GM06990 (cell line): ENCODE results near the gene BANP.
"Not testable (repeated sequence)": the region's sequence is repeated elsewhere in the genome, so short reads cannot be mapped to it uniquely, and the experiment has no call there.

Source experiments
- DNase-seq: peaks from one replicate; pipeline ENCODE4 v3.0.0-alpha.2; 2011; ENCODE audit not compliant: insufficient read length; ENCODE audit errors: extremely low read depth
- H3K27me3 ChIP-seq: replicated peaks from 2 replicates; pipeline ENCODE4 v1.6.0; 2011; ENCODE audit warnings: low read length; ENCODE audit not compliant: control insufficient read depth, insufficient read depth
- H3K36me3 ChIP-seq: 2 replicates; pipeline ENCODE4 v1.5.1; 2011; ENCODE audit warnings: low read length; ENCODE audit not compliant: control insufficient read depth, insufficient read depth
- H3K4me3 ChIP-seq: replicated peaks from 2 replicates; pipeline ENCODE4 v1.5.1; 2011; ENCODE audit warnings: low read depth, mild to moderate bottlenecking, control low read depth, low read length
- TF ChIP-seq, protein P1 (sequence below): IDR thresholded peaks from 2 replicates; pipeline ENCODE4 v1.5.1; 2011; ENCODE audit warnings: low read length, control low read depth, mild to moderate bottlenecking, inconsistent platforms; ENCODE audit not compliant: insufficient read depth, poor library complexity, severe bottlenecking

The BANP gene

DNA sequence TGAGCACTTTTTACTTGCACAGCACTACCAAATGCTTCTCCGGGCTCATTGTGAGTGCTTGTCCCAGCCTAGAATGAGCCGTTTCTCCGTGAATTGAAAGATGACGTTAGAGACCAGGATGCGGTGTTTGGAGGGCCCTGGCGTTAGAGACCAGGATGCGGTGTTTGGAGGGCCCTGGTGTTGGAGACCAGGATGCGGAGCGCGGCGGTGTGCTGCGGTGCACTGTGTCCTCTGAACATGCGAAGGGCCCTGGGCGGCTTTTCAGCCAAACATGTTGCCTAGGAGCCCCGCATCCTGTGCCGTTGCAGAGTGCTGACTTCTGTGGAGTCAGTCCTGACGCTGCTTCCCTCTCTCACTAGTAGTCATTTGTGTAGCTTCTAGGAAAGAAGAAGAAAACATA is 42.7 kb downstream of the BANP start:
- no peak overlapping the region for H3K4me3 ChIP-seq
- TF ChIP-seq, protein P1, sequence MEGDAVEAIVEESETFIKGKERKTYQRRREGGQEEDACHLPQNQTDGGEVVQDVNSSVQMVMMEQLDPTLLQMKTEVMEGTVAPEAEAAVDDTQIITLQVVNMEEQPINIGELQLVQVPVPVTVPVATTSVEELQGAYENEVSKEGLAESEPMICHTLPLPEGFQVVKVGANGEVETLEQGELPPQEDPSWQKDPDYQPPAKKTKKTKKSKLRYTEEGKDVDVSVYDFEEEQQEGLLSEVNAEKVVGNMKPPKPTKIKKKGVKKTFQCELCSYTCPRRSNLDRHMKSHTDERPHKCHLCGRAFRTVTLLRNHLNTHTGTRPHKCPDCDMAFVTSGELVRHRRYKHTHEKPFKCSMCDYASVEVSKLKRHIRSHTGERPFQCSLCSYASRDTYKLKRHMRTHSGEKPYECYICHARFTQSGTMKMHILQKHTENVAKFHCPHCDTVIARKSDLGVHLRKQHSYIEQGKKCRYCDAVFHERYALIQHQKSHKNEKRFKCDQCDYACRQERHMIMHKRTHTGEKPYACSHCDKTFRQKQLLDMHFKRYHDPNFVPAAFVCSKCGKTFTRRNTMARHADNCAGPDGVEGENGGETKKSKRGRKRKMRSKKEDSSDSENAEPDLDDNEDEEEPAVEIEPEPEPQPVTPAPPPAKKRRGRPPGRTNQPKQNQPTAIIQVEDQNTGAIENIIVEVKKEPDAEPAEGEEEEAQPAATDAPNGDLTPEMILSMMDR, result no peak
- no peaks in the 10 kb centered on the region for H3K36me3 ChIP-seq
- DNase-seq, result no peak
- no peaks in the 10 kb centered on the region for H3K27me3 ChIP-seq

DNA sequence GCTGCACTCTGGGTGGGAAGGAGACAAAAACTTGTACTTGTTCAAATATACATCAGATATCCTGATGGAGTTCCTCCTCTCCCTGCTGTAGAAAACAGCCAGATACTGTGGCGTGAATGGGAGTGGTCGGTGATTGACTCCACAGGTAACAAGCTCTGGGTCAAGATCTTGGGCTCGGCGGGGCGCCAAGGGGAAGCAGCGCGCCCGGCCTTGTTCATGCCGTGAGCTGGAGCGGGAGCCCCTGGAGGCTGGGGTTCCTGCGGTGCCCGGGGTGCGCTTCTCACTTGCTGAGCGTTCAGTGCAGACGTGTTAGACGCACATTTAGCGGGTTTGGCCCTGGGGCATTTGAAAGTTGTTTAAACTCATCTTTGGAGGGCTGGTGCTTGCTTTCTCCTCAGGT is 44.4 kb downstream of the BANP start:
- no peak for DNase-seq
- no peaks in the 10 kb centered on the region for H3K27me3 ChIP-seq
- H3K4me3 ChIP-seq, result no peak overlapping the region
- TF ChIP-seq, protein P1, result no peak
- no peaks in the 10 kb centered on the region for H3K36me3 ChIP-seq

DNA sequence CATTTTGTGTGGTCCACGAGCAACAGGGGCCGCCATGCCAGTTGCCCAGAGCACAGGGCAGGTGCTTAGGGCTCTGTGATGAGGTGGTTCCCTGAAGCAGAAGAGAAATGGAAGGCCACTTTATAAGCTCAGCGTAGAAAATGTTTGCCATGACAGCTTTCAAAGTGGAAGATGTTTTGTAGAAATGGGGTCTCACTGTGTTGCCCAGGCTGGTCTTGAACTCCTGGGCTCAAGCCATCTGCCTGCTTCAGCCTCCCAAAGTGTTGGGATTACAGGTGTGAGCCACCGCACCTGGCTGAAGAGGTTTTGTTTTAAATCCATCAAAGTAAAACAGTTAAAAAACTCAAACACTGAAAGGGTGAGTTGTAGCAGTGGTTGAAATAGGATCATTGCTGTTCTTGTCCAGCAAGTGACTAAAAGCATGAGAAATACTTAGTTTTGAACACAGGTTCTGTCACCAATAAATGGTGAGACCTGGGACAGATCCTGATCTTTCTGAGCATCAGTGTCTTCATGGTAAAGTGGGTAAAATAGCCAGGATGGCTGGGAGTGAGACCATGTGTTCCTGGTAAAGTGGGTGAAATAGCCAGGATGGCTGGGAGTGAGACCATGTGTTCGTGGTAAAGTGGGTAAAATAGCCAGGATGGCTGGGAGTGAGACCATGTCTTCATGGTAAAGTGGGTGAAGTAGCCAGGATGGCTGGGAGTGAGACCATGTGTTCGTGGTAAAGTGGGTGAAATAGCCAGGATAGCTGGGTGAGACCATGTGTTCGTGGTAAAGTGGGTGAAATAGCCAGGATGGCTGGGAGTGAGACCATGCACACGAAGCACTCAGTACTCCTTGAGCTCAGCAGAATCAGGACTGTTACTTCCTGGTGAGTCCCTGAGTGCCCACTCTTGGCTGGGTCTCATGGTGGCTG is 46.0 kb downstream of the BANP start:
- TF ChIP-seq, protein P1, result no peak
- no peak for DNase-seq
- no peaks in the 10 kb centered on the region for H3K27me3 ChIP-seq

DNA sequence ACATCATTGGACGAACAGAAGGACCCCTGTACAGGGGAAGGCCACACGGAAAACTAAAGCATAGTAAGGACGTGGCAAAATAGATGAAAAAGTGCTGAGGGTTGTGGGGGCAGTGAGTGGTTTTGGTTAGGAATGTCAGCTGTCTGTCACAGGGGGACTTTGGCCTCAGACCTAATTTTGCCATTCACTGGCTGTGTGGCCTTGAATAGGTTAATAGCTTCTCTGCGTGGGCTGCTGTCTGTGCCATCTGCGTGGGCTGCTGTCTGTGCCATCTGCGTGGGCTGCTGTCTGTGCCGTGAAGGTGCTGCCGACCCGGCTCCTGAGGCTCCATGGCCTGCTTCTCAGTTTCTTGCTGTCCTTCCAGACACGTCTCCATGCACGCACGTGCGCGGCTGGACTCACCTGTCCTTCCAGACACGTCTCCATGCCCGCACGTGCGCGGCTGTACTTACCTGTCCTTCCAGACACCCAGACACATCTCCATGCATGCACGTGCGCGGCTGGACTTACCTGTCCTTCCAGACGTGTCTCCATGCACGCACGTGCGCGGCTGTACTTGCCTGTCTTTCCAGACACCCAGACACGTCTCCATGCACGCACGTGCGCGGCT is 47.1 kb downstream of the BANP start:
- not testable (repeated sequence) for DNase-seq, H3K27me3 ChIP-seq, H3K36me3 ChIP-seq, H3K4me3 ChIP-seq

More for the DNA sequence above, 46.0 kb downstream of the BANP start:
- Histone ChIP-seq H3K4me3 (no peak overlapping the region), H3K36me3 (no peaks in the 10 kb centered on the region; the same call in 1 of the 2 replicates)

DNA sequence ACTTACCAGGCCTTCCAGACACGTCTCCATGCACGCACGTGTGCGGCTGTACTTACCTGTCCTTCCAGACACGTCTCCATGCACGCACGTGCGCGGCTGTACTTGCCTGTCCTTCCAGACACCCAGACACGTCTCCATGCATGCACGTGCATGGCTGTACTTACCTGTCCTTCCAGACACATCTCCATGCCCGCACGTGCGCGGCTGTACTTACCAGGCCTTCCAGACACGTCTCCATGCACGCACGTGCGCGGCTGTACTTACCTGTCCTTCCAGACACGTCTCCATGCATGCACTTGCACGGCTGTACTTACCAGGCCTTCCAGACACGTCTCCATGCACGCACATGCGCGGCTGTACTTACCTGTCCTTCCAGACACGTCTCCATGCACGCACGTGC is 47.8 kb downstream of the BANP start:
- DNase-seq, H3K36me3 ChIP-seq, H3K27me3 ChIP-seq, H3K4me3 ChIP-seq: not testable (repeated sequence)

DNA sequence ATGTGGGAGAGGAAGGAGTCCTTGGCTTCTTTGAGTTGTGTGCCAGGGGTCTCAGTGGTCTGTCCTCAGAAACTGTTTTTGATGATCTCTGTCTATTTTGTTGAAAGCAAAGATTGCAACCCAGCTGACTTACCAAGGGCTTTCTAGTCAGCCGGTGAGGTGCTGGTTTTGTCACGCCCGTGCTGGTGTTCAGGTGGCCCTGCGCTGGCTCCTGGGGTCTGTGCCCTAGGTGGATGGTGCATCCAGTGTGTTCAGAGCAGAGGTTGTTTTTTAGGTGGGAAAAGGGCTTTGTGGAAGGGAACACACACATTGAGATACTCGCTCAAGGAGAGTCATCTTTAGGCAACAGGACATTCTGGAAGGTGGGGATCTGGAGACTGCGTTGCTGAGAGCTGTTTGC is 51.0 kb downstream of the BANP start:
- Histone ChIP-seq H3K27me3 (no peaks in the 10 kb centered on the region), H3K4me3 (no peak overlapping the region), H3K36me3 (peaks cover 4% of the 10 kb centered on the region)
- TF ChIP-seq, protein P1, result no peak
- DNase-seq, result no peak
